WTC11 (cell line): ENCODE measurements around the gene ORMDL2. TPM values are rescaled to one million over a fixed set of nuclear protein-coding genes. Genes with fewer than 3 reads are reported as not detected.

ENCODE experiments used
- ATAC-seq: fragments of 200-7000 bp; cut with Tn5 transposase; 2 replicates; pipeline ENCODE4 v1.10.0; 2021; ENCODE audit warnings: mild to moderate bottlenecking, moderate library complexity
- CTCF ChIA-PET: fragments of 300-600 bp; sonication (Branson Sonifier 250); formaldehyde crosslinking; loops from one replicate; lab custom pipeline; 2021; ENCODE audit warnings: antibody characterized with exemption; lab: Charles Lee
- POLR2A ChIA-PET: fragments of 350-600 bp; sonication (Branson Sonifier 250); formaldehyde crosslinking; loops from one replicate; lab custom pipeline; 2021; ENCODE audit warnings: antibody characterized with exemption; lab: Charles Lee
- DNase-seq: peaks from one replicate; pipeline ENCODE4 v3.0.0; 2021; ENCODE audit warnings: low spot score
- H3K27ac Mint-ChIP-seq: 2 replicates; pipeline ENCODE4 v1.8.0; 2021; ENCODE audit warnings: mixed read lengths
- H3K27me3 Mint-ChIP-seq: 2 replicates; pipeline ENCODE4 v1.8.0; 2021; ENCODE audit warnings: low read depth, mild to moderate bottlenecking, moderate library complexity, mixed read lengths
- H3K36me3 Mint-ChIP-seq: 2 replicates; pipeline ENCODE4 v1.8.0; 2021; ENCODE audit warnings: mixed read lengths
- H3K4me1 Mint-ChIP-seq: 2 replicates; pipeline ENCODE4 v1.8.0; 2022; ENCODE audit warnings: mixed read lengths
- H3K4me3 Mint-ChIP-seq: 2 replicates; pipeline ENCODE4 v1.8.0; 2021; ENCODE audit warnings: mild to moderate bottlenecking, moderate library complexity, mixed read lengths
- H3K9me3 Mint-ChIP-seq: 2 replicates; pipeline ENCODE4 v1.8.0; 2021; ENCODE audit warnings: mixed read lengths
- ATF1 ChIP-seq: sonication (generic); formaldehyde crosslinking; IDR thresholded peaks from 2 replicates; pipeline ENCODE4 v1.8.1; 2023; ENCODE audit warnings: mild to moderate bottlenecking, moderate library complexity, missing genetic modification reagents
- ATF3 ChIP-seq: sonication (generic); formaldehyde crosslinking; conservative IDR thresholded peaks from 2 replicates; pipeline ENCODE4 v1.8.1; 2022; ENCODE audit warnings: mild to moderate bottlenecking, missing genetic modification reagents
- CBFB ChIP-seq: sonication (generic); formaldehyde crosslinking; IDR thresholded peaks from 2 replicates; pipeline ENCODE4 v1.8.1; 2022; ENCODE audit warnings: mild to moderate bottlenecking, low read depth, missing genetic modification reagents
- CDX4 ChIP-seq: fragments of 250-450 bp; sonication (Bioruptor Pico); IDR thresholded peaks from 2 replicates; pipeline ENCODE4 v1.9.0; 2021; ENCODE audit warnings: moderate library complexity, mild to moderate bottlenecking, inconsistent platforms, borderline replicate concordance
- E2F5 ChIP-seq: sonication (generic); formaldehyde crosslinking; IDR thresholded peaks from 2 replicates; pipeline ENCODE4 v1.8.1; 2022; ENCODE audit warnings: mild to moderate bottlenecking, moderate library complexity, missing genetic modification reagents
- ERG ChIP-seq: fragments of 250-450 bp; sonication (Bioruptor Pico); IDR thresholded peaks from 2 replicates; pipeline ENCODE4 v1.8.0; 2021; ENCODE audit warnings: mild to moderate bottlenecking
- GTF2I ChIP-seq: fragments of 250-450 bp; sonication (Bioruptor Pico); conservative IDR thresholded peaks from 2 replicates; pipeline ENCODE4 v1.4.0; 2021; ENCODE audit warnings: mild to moderate bottlenecking
- IRF1 ChIP-seq: sonication (generic); formaldehyde crosslinking; IDR thresholded peaks from 2 replicates; pipeline ENCODE4 v1.8.0; 2023; ENCODE audit warnings: missing genetic modification reagents
- JUN ChIP-seq: sonication (generic); formaldehyde crosslinking; IDR thresholded peaks from 2 replicates; pipeline ENCODE4 v1.8.0; 2023; ENCODE audit warnings: mild to moderate bottlenecking, missing genetic modification reagents
- MLX ChIP-seq: sonication (generic); formaldehyde crosslinking; IDR thresholded peaks from 2 replicates; pipeline ENCODE4 v1.8.1; 2023; ENCODE audit warnings: mild to moderate bottlenecking, missing genetic modification reagents, moderate library complexity
- MXD4 ChIP-seq: fragments of 250-450 bp; sonication (Bioruptor Pico); IDR thresholded peaks from 2 replicates; pipeline ENCODE4 v1.8.0; 2021; ENCODE audit warnings: mild to moderate bottlenecking, moderate library complexity, borderline replicate concordance
- NFATC4 ChIP-seq: fragments of 250-450 bp; sonication (Bioruptor Pico); IDR thresholded peaks from 2 replicates; pipeline ENCODE4 v1.9.0; 2021; ENCODE audit warnings: mild to moderate bottlenecking
- NR1H2 ChIP-seq: sonication (generic); formaldehyde crosslinking; IDR thresholded peaks from 2 replicates; pipeline ENCODE4 v1.9.0; 2021; ENCODE audit warnings: mild to moderate bottlenecking, moderate library complexity, missing genetic modification reagents
- OVOL2 ChIP-seq: fragments of 250-450 bp; sonication (Bioruptor Pico); IDR thresholded peaks from 2 replicates; pipeline ENCODE4 v1.9.0; 2021; ENCODE audit warnings: mild to moderate bottlenecking, borderline replicate concordance
- RELA ChIP-seq: sonication (generic); formaldehyde crosslinking; IDR thresholded peaks from 2 replicates; pipeline ENCODE4 v1.8.1; 2022; ENCODE audit warnings: missing genetic modification reagents, mild to moderate bottlenecking, borderline replicate concordance
- SOX15 ChIP-seq: fragments of 250-450 bp; sonication (Bioruptor Pico); IDR thresholded peaks from 2 replicates; pipeline ENCODE4 v1.9.0; 2021; ENCODE audit warnings: mild to moderate bottlenecking
- TEAD1 ChIP-seq: sonication (generic); formaldehyde crosslinking; IDR thresholded peaks from 2 replicates; pipeline ENCODE4 v1.8.0; 2022; ENCODE audit warnings: mild to moderate bottlenecking, missing genetic modification reagents
- USF2 ChIP-seq: sonication (generic); formaldehyde crosslinking; IDR thresholded peaks from 2 replicates; pipeline ENCODE4 v1.8.1; 2023; ENCODE audit warnings: mild to moderate bottlenecking, missing genetic modification reagents, moderate library complexity
- ZNF121 ChIP-seq: sonication (generic); formaldehyde crosslinking; IDR thresholded peaks from 2 replicates; pipeline ENCODE4 v1.8.0; 2023; ENCODE audit warnings: missing genetic modification reagents
- ZNF138 ChIP-seq: sonication (generic); formaldehyde crosslinking; conservative IDR thresholded peaks from 2 replicates; pipeline ENCODE4 v1.8.1; 2022; ENCODE audit warnings: mild to moderate bottlenecking, moderate library complexity, missing genetic modification reagents
- ZNF416 ChIP-seq: fragments of 250-450 bp; sonication (Bioruptor Pico); IDR thresholded peaks from 2 replicates; pipeline ENCODE4 v1.9.0; 2021; ENCODE audit warnings: mild to moderate bottlenecking, inconsistent platforms
- ZNF671 ChIP-seq: fragments of 250-450 bp; sonication (Bioruptor Pico); IDR thresholded peaks from 2 replicates; pipeline ENCODE4 v1.8.0; 2021; ENCODE audit warnings: mild to moderate bottlenecking
- total RNA-seq: library from RNA; stranded (reverse); gene quantifications from 3 replicates; pipeline ENCODE4 v1.2.3, GENCODE V29; 2021

Gene ORMDL2
- total RNA-seq, 1 experiment from 2014 or later: 32.9 TPM

- ATAC-seq: no peak
- CTCF ChIA-PET: interaction anchor here (1.8 kb wide), 1 partner anchor 9 kb away, joined by 8 read pairs; the partner anchor contains the start of gene DNAJC14
These were observed 20.5 kb downstream of the ORMDL2 start for GRCh38 chr12:55838361-55838760.

GRCh38 chr12:55839345-55840140, 21.7 kb downstream of the ORMDL2 start:
- POLR2A ChIA-PET: interaction anchor here (0.8 to 1.1 kb wide), 3 partner anchors 10 to 83 kb away, joined by 4 to 15 read pairs (median 8); partner anchors contain the start of gene DNAJC14
- peaks cover 4% of the 10 kb centered on the region; the same call in 1 of the 2 replicates for H3K27me3 Mint-ChIP-seq
- no peak overlapping the region; the same call in 1 of the 2 replicates for H3K27ac Mint-ChIP-seq
- no peak for TF ChIP-seq SOX15 (CRISPR knock-in tag)
- no peak for TF ChIP-seq NFATC4 (CRISPR knock-in tag)
- TF ChIP-seq IRF1 (CRISPR knock-in tag): no peak
- no peak for TF ChIP-seq ZNF416 (CRISPR knock-in tag)
- TF ChIP-seq ATF1 (CRISPR knock-in tag): no peak
- no peak for TF ChIP-seq ZNF671 (CRISPR knock-in tag)
- TF ChIP-seq ERG (CRISPR knock-in tag): no peak
- H3K9me3 Mint-ChIP-seq: no peaks in the 10 kb centered on the region
- no peaks in the 10 kb centered on the region for H3K36me3 Mint-ChIP-seq
- CTCF ChIA-PET: interaction anchor here (0.6 to 1.8 kb wide), 3 partner anchors 10 to 103 kb away, joined by 3 to 8 read pairs (median 3); partner anchors contain the start of gene DNAJC14
- no peak overlapping the region for H3K4me3 Mint-ChIP-seq
- ATAC-seq (no peak), DNase-seq (no peak)
- peaks cover 13% of the 10 kb centered on the region for H3K4me1 Mint-ChIP-seq

More at GRCh38 chr12:55838361-55838760, 20.5 kb downstream of the ORMDL2 start:
- no peaks in the 10 kb centered on the region for H3K9me3 Mint-ChIP-seq
- H3K4me3 Mint-ChIP-seq: no peak overlapping the region
- TF ChIP-seq NR1H2 (CRISPR knock-in tag): no peak
- no peak for TF ChIP-seq ZNF138 (CRISPR knock-in tag)
- TF ChIP-seq CBFB: no peak
- peaks cover 4% of the 10 kb centered on the region; the same call in 1 of the 2 replicates for H3K27me3 Mint-ChIP-seq
- H3K4me1 Mint-ChIP-seq: peaks cover 13% of the 10 kb centered on the region
- no peak for DNase-seq
- no peaks in the 10 kb centered on the region for H3K36me3 Mint-ChIP-seq
- POLR2A ChIA-PET: interaction anchor here (0.7 to 1.0 kb wide), 3 partner anchors 59 to 225 kb away, joined by 5 to 15 read pairs (median 8); no protein-coding TSS in a partner anchor
- H3K27ac Mint-ChIP-seq: no peak overlapping the region

GRCh38 chr12:55840581-55841351, 22.9 kb downstream of the ORMDL2 start:
- Mint-ChIP-seq H3K36me3 (no peaks in the 10 kb centered on the region), H3K27ac (no peak overlapping the region), H3K9me3 (no peaks in the 10 kb centered on the region), H3K4me3 (no peak overlapping the region), H3K27me3 (peaks cover 4% of the 10 kb centered on the region; the same call in 1 of the 2 replicates), H3K4me1 (peaks cover 17% of the 10 kb centered on the region)
- ChIA-PET POLR2A (interaction anchor here (0.5 kb wide), 1 partner anchor 71 kb away, joined by 3 read pairs; no protein-coding TSS in a partner anchor), CTCF (interaction anchor here (1.2 kb wide), 1 partner anchor 90 kb away, joined by 3 read pairs; the partner anchor contains the start of gene DGKA)
- ATAC-seq (no peak), DNase-seq (no peak)
- TF ChIP-seq USF2 (CRISPR knock-in tag) (no peak), ATF3 (CRISPR knock-in tag) (no peak), ZNF121 (CRISPR knock-in tag) (no peak), ZNF416 (CRISPR knock-in tag) (no peak), JUN (CRISPR knock-in tag) (no peak), TEAD1 (CRISPR knock-in tag) (no peak), ATF1 (CRISPR knock-in tag) (no peak), GTF2I (CRISPR knock-in tag) (no peak), RELA (CRISPR knock-in tag) (no peak), NR1H2 (CRISPR knock-in tag) (no peak), MXD4 (CRISPR knock-in tag) (no peak), MLX (CRISPR knock-in tag) (no peak), CDX4 (CRISPR knock-in tag) (no peak), OVOL2 (CRISPR knock-in tag) (no peak), E2F5 (CRISPR knock-in tag) (no peak)
